HG03378 (cell line): ENCODE measurements around the gene ZFR2.
"Not testable (repeated sequence)": the region's sequence is repeated elsewhere in the genome, so short reads cannot be mapped to it uniquely, and the experiment has no call there.

ENCODE experiments used
- ATAC-seq: cut with Tn5 transposase; IDR thresholded peaks from one replicate; pipeline ENCODE4 v1.9.1; 2021; ENCODE audit warnings: mild to moderate bottlenecking, moderate library complexity; ENCODE audit not compliant: unreplicated experiment

ZFR2 gene

DNA sequence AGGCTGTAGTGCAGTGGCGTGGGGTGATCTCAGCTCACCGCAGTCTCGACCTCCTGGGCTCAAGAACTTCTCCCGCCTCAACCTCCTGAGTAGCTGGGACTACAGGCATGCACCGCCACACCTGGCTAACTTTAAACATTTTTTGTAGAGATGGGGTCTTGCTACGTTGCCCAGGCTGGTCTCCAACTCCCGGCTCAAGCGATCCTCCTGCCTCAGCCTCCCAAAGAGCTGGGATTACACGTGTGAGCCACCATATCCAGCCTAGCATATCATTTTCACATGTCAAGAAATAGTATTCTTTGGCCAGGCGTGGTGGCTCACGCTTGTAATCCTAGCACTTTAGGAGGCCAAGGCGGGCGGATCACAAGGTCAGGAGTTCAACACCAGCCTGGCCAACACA lies 110.5 kb downstream of the ZFR2 start:
- not testable (repeated sequence) for ATAC-seq

- ATAC-seq: not testable (repeated sequence)
These were observed 111.1 kb downstream of the ZFR2 start for GRCh38 chr19:3757705-3758104.
